ENCODE measurements around the gene DPYD. TPM values are rescaled to one million over a fixed set of nuclear protein-coding genes. Genes with fewer than 3 reads are reported as not detected.

Gene DPYD
- total and polyA plus RNA-seq, 7 donors = 6.0 to 56.1 (median 40.2) TPM

DNA sequence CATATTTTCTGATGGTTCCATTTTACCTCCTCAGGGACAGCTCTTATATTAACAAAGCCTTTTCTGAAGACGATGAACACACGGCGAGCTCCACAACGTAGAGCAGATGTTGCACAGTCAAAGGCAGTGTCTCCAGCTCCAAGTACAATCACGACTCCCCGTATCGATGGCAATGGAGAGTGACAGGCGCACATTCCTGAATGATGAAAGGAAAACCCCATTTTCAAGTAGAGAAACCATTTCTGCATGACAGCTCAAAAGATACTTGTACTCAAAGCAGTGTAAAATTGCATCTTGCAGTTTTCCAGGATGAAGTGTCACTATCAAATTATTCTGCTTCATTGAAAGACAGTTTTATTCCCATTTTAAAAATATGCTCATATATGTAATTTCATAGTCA, 327.6 kb downstream of the DPYD start:
- H3K36me3 ChIP-seq = peaks cover 0 to 58% (median 2%) of the 10 kb centered on the region in 4 donors
- intact Hi-C loops (cut with DNase I) = no loop called here

DNA sequence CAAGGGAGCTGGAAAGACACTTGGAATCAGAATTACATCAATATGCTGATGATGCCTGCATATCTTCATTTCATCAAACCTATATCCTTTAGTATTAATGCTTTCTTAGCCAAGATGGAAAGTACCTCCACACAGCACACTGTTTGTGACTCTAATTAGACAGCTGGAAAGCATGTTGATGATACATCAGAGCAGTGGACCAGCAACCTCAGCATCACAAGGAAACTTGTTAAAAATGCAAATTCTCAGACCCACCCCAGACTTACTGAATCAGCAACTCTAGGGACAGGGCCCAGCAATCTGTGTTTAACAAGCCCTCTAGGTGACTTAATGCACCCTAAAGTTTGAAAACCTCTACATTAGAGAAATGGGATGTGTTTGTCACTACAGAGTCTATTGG, 332.1 kb downstream of the DPYD start:
- H3K27ac ChIP-seq = no peak overlapping the region
- H3K9me3 ChIP-seq = no peaks in the 10 kb centered on the region
- no peaks in the 10 kb centered on the region for H3K4me1 ChIP-seq
- no peak for TF ChIP-seq POLR2AphosphoS5 (IDR thresholded peaks at IDR 0.05)
- no peak for TF ChIP-seq EP300 (IDR thresholded peaks at IDR 0.05)
- TF ChIP-seq, protein P1, sequence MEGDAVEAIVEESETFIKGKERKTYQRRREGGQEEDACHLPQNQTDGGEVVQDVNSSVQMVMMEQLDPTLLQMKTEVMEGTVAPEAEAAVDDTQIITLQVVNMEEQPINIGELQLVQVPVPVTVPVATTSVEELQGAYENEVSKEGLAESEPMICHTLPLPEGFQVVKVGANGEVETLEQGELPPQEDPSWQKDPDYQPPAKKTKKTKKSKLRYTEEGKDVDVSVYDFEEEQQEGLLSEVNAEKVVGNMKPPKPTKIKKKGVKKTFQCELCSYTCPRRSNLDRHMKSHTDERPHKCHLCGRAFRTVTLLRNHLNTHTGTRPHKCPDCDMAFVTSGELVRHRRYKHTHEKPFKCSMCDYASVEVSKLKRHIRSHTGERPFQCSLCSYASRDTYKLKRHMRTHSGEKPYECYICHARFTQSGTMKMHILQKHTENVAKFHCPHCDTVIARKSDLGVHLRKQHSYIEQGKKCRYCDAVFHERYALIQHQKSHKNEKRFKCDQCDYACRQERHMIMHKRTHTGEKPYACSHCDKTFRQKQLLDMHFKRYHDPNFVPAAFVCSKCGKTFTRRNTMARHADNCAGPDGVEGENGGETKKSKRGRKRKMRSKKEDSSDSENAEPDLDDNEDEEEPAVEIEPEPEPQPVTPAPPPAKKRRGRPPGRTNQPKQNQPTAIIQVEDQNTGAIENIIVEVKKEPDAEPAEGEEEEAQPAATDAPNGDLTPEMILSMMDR (IDR thresholded peaks at IDR 0.05) = no peak
- TF ChIP-seq POLR2A (IDR thresholded peaks at IDR 0.05) = no peak
- DNase-seq = no peak
- H3K27me3 ChIP-seq = no peaks in the 10 kb centered on the region
- intact Hi-C loops (cut with DNase I) = no loop called here
- peaks cover 0 to 57% (median 2%) of the 10 kb centered on the region in 4 donors for H3K36me3 ChIP-seq
- no peak overlapping the region for H3K4me3 ChIP-seq

More for the DNA sequence above, 327.6 kb downstream of the DPYD start:
- WGBS, 2 donors = 95 to 96% methylated on average over 8 of the region's 8 CpGs
- Histone ChIP-seq H3K27me3 (no peaks in the 10 kb centered on the region), H3K27ac (no peak overlapping the region), H3K9me3 (no peaks in the 10 kb centered on the region), H3K4me3 (no peak overlapping the region), H3K4me1 (no peaks in the 10 kb centered on the region)
- DNase-seq = no peak
- TF ChIP-seq, protein P1 (IDR thresholded peaks at IDR 0.05) = no peak
- TF ChIP-seq POLR2A (IDR thresholded peaks at IDR 0.05) (no peak), EP300 (IDR thresholded peaks at IDR 0.05) (no peak), POLR2AphosphoS5 (IDR thresholded peaks at IDR 0.05) (no peak)

DNA sequence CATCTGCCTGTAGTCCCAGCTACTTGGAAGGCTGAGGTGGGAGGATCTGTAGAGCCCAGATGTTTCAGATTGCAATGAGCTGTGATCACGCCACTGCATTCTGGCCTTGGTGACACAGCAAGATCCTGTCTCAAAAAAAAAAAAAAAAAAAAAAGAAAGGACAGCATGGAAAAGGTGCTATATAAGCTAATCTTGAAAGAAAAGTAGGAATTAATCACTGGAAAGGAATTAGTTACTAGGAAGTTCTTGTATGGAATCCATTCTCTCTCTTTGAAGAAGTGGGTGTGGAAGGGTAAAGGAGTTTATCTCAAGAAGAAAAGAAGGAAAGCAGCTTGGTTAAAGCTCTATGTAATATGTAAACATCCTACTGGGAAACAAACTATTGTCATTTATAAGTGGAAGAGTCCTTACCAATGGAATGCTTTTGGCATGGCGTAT, 339.2 kb downstream of the DPYD start:
- H3K4me3 ChIP-seq = no peak overlapping the region
- no peaks in the 10 kb centered on the region for H3K27me3 ChIP-seq
- H3K27ac ChIP-seq = no peak overlapping the region
- TF ChIP-seq POLR2A (IDR thresholded peaks at IDR 0.05) = no peak
- TF ChIP-seq EP300 (IDR thresholded peaks at IDR 0.05) = no peak
- TF ChIP-seq, protein P1 (IDR thresholded peaks at IDR 0.05) = no peak
- no peak for TF ChIP-seq POLR2AphosphoS5 (IDR thresholded peaks at IDR 0.05)
- DNase-seq = no peak
- 92 to 95% methylated on average over 2 of the region's 2 CpGs for WGBS, 2 donors
- H3K4me1 ChIP-seq = no peaks in the 10 kb centered on the region
- intact Hi-C loops (cut with DNase I) = no loop called here
- H3K36me3 ChIP-seq = peaks cover 0 to 6% (median 0%) of the 10 kb centered on the region in 4 donors
- no peaks in the 10 kb centered on the region for H3K9me3 ChIP-seq

DNA sequence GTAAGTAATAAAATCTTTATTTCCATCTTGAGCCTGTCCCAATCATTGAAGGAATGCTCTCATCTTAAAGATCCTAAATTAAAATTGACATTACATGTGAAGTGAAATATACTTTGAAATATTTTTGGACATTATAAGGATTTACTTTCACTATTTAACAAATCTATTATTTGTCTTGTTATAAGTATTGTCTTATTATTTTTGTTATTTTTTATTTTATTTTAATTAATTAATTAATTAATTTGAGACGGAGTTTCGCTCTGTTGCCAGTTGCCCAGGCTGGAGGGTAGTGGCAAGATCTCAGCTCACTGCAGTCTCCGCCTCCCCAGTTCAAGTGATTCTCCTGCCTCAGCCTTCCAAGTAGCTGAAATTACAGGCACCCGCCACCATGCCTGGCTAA, 343.2 kb downstream of the DPYD start:
- TF ChIP-seq POLR2A (IDR thresholded peaks at IDR 0.05) = no peak
- TF ChIP-seq, protein P1 (IDR thresholded peaks at IDR 0.05) = no peak
- no peak for TF ChIP-seq EP300 (IDR thresholded peaks at IDR 0.05)
- no peak for TF ChIP-seq POLR2AphosphoS5 (IDR thresholded peaks at IDR 0.05)
- Histone ChIP-seq H3K27me3 (no peaks in the 10 kb centered on the region), H3K4me3 (no peak overlapping the region), H3K27ac (no peak overlapping the region), H3K9me3 (no peaks in the 10 kb centered on the region), H3K4me1 (peaks cover 0 to under 1% (median 0%) of the 10 kb centered on the region in 4 donors), H3K36me3 (no peaks in the 10 kb centered on the region)
- intact Hi-C loops (cut with DNase I) = no loop called here
- 96% methylated on average over 4 of the region's 4 CpGs for WGBS, 2 donors
- DNase-seq = no peak

DNA sequence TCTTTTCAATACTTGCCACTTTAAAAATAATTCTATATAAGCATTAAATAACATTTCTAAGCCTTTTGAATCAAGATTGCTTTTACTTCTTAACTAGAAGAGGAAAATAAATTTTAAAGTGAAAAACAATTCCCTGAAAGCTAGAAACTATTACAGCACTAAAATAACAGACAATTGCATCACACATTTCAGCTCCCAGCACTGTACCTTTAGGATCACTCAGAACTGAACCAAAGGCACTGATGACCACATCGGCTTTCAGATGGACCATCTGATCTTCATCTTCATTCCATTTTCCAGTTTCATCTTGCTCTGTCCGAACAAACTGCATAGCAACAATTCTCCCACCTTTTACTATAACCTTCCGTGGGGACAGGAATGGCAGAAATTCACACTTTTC, 347.3 kb downstream of the DPYD start:
- H3K36me3 ChIP-seq = no peaks in the 10 kb centered on the region
- H3K4me3 ChIP-seq = no peak overlapping the region
- no peaks in the 10 kb centered on the region for H3K27me3 ChIP-seq
- H3K9me3 ChIP-seq = no peaks in the 10 kb centered on the region
- H3K4me1 ChIP-seq = peaks cover 0 to 16% (median 2%) of the 10 kb centered on the region in 4 donors
- H3K27ac ChIP-seq = no peak overlapping the region
- DNase-seq = no peak
- 92 to 95% methylated on average over 3 of the region's 3 CpGs for WGBS, 2 donors
- TF ChIP-seq, protein P1 (IDR thresholded peaks at IDR 0.05) = no peak
- no peak for TF ChIP-seq POLR2AphosphoS5 (IDR thresholded peaks at IDR 0.05)
- TF ChIP-seq POLR2A (IDR thresholded peaks at IDR 0.05) = no peak
- no peak for TF ChIP-seq EP300 (IDR thresholded peaks at IDR 0.05)
- intact Hi-C loops (cut with DNase I) = no loop called here

Measured in sigmoid colon (tissue), 7 donors.